Esophagus (tissue), 2 donors: ENCODE measurements around the gene C2CD2. TPM values are rescaled to one million over a fixed set of nuclear protein-coding genes. Genes with fewer than 3 reads are reported as not detected.

Experiments used
- H3K27ac ChIP-seq, 2 donors: one replicate each; pipeline ENCODE4 v1.5.1; 2013; ENCODE audit warnings: low read depth in 2 of 2, mild to moderate bottlenecking in 2 of 2, inconsistent platforms in 1 of 2, low read length in 1 of 2, moderate library complexity in 1 of 2
- H3K27me3 ChIP-seq, 2 donors: one replicate each; pipeline ENCODE4 v1.6.1; 2013; ENCODE audit warnings: low read length in 2 of 2, control low read depth in 1 of 2, mild to moderate bottlenecking in 1 of 2; ENCODE audit not compliant: insufficient read depth in 2 of 2, control insufficient read depth in 1 of 2
- H3K36me3 ChIP-seq, 2 donors: one replicate each; pipeline ENCODE4 v1.6.1; 2013; ENCODE audit warnings: low read length in 1 of 2; ENCODE audit not compliant: control insufficient read depth in 2 of 2, insufficient read depth in 2 of 2
- H3K4me1 ChIP-seq, 2 donors: one replicate each; pipeline ENCODE4 v1.6.1; 2013; ENCODE audit warnings: low read length in 1 of 2; ENCODE audit not compliant: control insufficient read depth in 2 of 2, insufficient read depth in 2 of 2
- H3K4me3 ChIP-seq, 2 donors: one replicate each; pipeline ENCODE4 v1.5.1; 2013; ENCODE audit warnings: low read length in 2 of 2, mild to moderate bottlenecking in 2 of 2, low read depth in 1 of 2, moderate library complexity in 1 of 2
- H3K9me3 ChIP-seq, 2 donors: one replicate each; pipeline ENCODE4 v1.6.1; 2013; ENCODE audit warnings: mild to moderate bottlenecking in 2 of 2, low read depth in 1 of 2, low read length in 1 of 2, moderate library complexity in 1 of 2; ENCODE audit not compliant: control insufficient read depth in 2 of 2, insufficient read depth in 1 of 2
- WGBS, 2 donors: extraction: QIAGEN DNeasy Blood & Tissue Kit; methylation state at CpG; one replicate each; pipeline ENCODE4 v1.1.7; 2013; 5-methylcytosine and 5-hydroxymethylcytosine counted together
- polyA plus RNA-seq, 2 donors: library from polyadenylated mRNA; stranded (reverse); fragments of 200-250 nt; gene quantifications; one replicate each; pipeline ENCODE4 v1.2.3, GENCODE V29; 2013
- donor health status: healthy with polysubstance abuse.
- donor health status: Bipolar disorder and iron deficiency.

C2CD2 gene
- polyA plus RNA-seq, 2 donors: 7.9 to 11.0 TPM

DNA sequence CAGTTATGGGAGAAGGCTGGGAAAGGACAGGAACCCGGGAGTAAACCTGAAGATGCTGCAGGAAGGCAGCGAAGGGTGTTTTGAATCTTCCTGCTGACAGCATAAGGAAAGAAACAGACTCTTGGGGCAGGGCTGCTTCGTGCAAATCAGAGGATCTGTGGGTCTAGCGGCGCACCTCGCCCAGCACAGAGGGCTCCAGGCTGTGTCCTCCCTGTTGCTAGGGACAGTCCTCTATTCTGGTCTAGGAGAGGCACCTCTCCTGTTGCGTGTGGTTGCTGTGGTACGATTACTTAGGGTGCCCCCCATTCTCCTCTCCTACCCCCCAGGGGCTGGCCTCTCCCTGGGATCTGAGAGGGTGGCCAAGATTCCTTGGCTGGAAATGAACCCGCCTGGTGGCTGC, 11.4 kb downstream of the C2CD2 start:
- WGBS, 2 donors: 87 to 88% methylated on average over 9 of the region's 9 CpGs
- Histone ChIP-seq H3K36me3 (peaks cover 0 to 8% of the 10 kb centered on the region in 2 donors), H3K27me3 (no peaks in the 10 kb centered on the region), H3K4me1 (peaks cover 0 to 4% of the 10 kb centered on the region in 2 donors), H3K27ac (no peak overlapping the region), H3K4me3 (no peak overlapping the region), H3K9me3 (no peaks in the 10 kb centered on the region)

DNA sequence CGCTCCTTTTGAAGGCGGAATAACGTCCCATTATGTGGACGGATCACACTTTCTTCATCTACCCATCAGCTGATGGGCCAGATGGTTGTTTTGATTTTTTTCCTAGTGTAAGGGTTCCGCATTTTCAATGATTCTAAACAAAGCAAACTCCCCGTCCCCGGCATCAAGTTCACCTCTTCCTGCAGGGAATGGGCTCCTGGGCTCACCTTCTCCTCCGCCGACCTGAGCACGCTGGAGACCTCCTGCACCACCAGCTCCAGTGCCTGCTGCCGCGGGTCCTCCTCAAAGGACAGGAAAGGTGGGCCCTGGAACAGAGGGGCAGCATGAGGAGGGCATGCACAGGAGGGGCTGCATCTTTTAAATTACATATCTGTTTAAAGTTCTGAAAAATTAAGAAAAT, 11.9 kb downstream of the C2CD2 start:
- H3K27ac ChIP-seq: no peak overlapping the region
- 93% methylated on average over 12 of the region's 12 CpGs for WGBS, 2 donors
- peaks cover 0 to 4% of the 10 kb centered on the region in 2 donors for H3K4me1 ChIP-seq
- H3K9me3 ChIP-seq: no peaks in the 10 kb centered on the region
- H3K27me3 ChIP-seq: no peaks in the 10 kb centered on the region
- H3K4me3 ChIP-seq: no peak overlapping the region
- peaks cover 0 to 8% of the 10 kb centered on the region in 2 donors for H3K36me3 ChIP-seq

DNA sequence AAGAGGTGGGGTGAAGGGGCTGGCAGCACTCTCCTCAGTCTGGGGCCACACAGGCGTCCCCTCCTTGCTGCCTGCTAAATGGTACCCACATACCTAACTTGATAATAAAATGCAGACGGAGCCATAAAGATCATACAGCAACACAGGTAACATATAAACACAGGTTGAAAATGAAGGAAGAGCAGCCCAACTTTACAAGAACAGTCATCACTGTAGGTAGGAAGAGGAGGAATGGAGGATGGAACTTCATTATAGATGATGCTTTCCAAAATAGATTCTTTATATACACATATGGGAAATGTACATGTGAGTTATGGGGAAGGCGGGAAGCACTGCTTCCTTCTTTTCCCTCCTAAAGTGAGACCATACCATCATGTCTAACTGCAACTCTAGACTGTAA, 13.4 kb downstream of the C2CD2 start:
- Histone ChIP-seq H3K27me3 (no peaks in the 10 kb centered on the region), H3K27ac (no peak overlapping the region), H3K4me1 (peaks cover 0 to 4% of the 10 kb centered on the region in 2 donors), H3K36me3 (peaks cover 0 to 8% of the 10 kb centered on the region in 2 donors), H3K4me3 (no peak overlapping the region), H3K9me3 (no peaks in the 10 kb centered on the region)
- 92 to 95% methylated on average over 3 of the region's 3 CpGs for WGBS, 2 donors

DNA sequence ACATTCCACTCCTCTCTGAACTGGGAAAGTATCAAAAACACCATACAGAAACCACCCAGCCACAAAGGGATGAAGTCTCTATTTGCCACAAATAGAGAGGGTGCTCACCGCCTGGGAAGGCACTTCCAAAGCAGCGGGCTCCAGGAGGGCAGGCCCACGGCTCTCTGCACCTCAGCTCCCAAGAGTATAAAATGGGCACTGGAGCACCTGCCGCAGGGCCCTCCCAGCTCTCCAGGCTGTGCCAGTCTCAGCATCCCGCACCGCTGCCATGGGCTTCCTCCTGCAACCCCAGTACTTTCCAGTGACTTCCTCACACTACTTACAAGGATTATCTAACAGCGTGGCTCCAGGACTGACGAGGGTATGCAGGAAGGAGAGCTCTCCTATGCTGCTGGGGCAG, 14.4 kb downstream of the C2CD2 start:
- WGBS, 2 donors: 94% methylated on average over 8 of the region's 8 CpGs
- no peaks in the 10 kb centered on the region for H3K9me3 ChIP-seq
- no peak overlapping the region for H3K27ac ChIP-seq
- H3K27me3 ChIP-seq: no peaks in the 10 kb centered on the region
- peaks cover 0 to 4% of the 10 kb centered on the region in 2 donors for H3K4me1 ChIP-seq
- H3K36me3 ChIP-seq: peaks cover 0 to 8% of the 10 kb centered on the region in 2 donors
- no peak overlapping the region for H3K4me3 ChIP-seq

DNA sequence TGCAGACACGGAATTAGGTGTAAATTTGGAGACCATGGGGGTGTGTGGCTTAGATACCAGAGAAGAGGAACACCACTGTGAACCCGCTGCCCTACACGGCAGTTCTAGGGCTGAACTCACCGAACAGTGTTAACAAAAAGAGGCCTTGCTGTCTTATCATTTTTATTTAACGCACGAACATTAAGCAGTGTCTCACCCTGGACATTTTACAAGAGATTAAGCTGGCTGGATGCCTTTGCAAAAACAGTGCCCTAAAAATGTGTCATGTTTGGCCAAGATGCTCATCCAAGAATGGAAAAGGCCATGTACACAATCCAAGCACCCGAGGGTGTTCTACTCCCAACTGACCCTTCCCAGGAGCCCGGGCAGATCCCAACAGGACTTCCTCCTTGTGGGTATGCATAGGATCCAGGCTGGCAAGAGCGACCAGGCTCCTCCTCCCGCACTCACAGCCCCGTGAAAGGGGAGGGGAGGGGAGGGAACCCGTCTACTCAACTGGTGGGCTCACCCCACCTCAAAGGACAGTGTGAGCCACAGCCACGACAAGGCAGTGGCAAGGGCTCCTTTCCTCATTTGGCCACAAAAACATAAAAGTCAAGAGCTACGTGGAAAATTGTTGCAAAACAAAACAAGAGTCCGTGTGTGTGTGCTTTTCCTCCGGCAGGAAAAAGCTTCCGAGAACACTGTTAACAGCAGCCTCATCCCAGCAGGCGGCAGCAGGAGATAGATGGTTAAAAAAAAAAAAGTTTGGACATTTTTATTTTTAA, 20.3 kb downstream of the C2CD2 start:
- Histone ChIP-seq H3K27ac (peak overlapping the region; percentile 85 to 89), H3K36me3 (no peaks in the 10 kb centered on the region), H3K27me3 (no peaks in the 10 kb centered on the region), H3K9me3 (no peaks in the 10 kb centered on the region), H3K4me1 (peaks cover 4 to 12% of the 10 kb centered on the region in 2 donors), H3K4me3 (peak overlapping the region; percentile 33 to 43)
- WGBS, 2 donors: 17 to 41% methylated on average over 18 of the region's 18 CpGs

DNA sequence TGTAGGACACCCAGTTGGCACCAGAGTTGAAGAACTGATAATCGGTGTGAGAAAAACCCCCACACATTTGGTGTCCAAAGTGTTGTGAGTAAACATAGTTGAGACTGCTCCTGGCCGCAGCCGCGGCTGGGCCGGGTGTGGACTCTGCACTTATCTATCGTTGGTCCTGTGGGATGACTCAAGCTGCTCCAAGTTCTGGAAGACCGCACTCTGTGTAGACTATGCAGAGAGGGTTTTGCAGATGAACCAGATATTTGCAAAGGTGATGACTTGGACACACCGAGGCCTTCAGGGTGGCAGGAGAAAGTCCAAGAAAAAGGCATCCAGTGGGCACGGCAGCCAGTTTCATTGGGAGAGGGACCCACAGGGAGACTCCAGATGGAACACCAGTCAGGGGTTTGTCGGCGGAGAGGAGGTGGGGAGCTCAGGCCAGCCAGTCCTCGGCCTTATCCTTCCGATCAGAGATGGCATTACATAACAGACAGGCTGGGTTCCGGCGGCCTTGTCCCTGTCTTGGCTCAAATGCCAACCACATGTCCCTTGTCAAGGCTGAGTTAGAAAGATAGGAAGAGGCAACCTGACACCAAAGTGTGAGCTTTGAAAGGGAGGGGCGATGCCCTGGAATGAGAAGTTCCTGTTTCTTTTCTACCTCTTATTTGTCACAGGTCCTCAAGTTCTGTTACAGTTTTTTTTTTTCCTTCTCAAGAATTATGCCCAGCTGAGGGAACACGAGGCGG, 21.1 kb downstream of the C2CD2 start:
- Histone ChIP-seq H3K4me3 (no peak overlapping the region), H3K36me3 (no peaks in the 10 kb centered on the region), H3K4me1 (peaks cover 4 to 12% of the 10 kb centered on the region in 2 donors), H3K27me3 (no peaks in the 10 kb centered on the region), H3K9me3 (no peaks in the 10 kb centered on the region), H3K27ac (peak overlapping the region; percentile 85 to 89)
- WGBS, 2 donors: 41 to 42% methylated on average over 18 of the region's 18 CpGs

DNA sequence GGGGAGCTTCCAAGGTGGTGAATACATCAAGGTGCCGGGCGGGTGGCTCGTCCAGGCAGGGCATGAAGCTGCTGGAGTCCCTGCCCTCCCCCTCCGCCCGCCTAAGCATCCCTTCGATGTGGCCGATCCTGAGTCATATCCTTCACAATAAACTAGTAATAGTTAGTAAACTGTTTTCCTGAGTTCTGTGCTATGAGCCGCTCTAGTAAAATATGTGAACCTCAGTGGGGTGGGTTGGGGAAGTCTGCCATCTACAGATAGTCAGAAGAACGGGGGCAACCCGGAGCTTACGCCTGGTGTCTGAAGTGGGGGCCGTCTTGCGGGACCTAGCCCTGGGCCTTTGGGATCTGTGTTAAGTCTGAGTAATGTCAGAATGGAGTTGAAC, 21.6 kb downstream of the C2CD2 start:
- peaks cover 4 to 12% of the 10 kb centered on the region in 2 donors for H3K4me1 ChIP-seq
- H3K27ac ChIP-seq: peak overlapping the region in 1 of 2 donors; percentile 85
- no peak overlapping the region for H3K4me3 ChIP-seq
- 46 to 59% methylated on average over 13 of the region's 13 CpGs for WGBS, 2 donors
- no peaks in the 10 kb centered on the region for H3K36me3 ChIP-seq
- no peaks in the 10 kb centered on the region for H3K9me3 ChIP-seq
- H3K27me3 ChIP-seq: no peaks in the 10 kb centered on the region

DNA sequence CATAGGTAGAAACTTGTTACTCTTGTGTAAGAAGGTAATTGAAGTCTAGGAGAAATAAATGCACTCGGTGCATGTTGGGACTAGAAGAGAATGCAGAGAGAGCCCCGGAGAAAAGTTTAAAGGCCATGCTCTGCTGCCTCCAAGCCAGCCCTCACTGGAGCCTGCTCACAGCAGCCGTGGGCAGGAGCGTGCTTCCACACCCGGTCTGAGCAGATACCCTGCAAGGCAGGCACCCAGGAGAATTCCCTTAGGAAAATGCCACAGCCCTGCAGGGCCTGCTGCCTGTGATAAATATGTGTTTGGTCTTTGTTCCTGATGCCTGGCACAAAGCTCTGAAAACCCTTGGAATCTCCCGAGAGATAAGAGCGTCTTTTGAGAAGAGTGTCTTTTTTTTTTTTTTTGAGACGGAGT, 22.8 kb downstream of the C2CD2 start:
- no peaks in the 10 kb centered on the region for H3K36me3 ChIP-seq
- no peaks in the 10 kb centered on the region for H3K27me3 ChIP-seq
- no peaks in the 10 kb centered on the region for H3K9me3 ChIP-seq
- peaks cover 4 to 12% of the 10 kb centered on the region in 2 donors for H3K4me1 ChIP-seq
- H3K4me3 ChIP-seq: no peak overlapping the region
- WGBS, 2 donors: 39 to 54% methylated on average over 7 to 8 of the region's 8 CpGs
- peak overlapping the region; percentile 76 to 93 for H3K27ac ChIP-seq

DNA sequence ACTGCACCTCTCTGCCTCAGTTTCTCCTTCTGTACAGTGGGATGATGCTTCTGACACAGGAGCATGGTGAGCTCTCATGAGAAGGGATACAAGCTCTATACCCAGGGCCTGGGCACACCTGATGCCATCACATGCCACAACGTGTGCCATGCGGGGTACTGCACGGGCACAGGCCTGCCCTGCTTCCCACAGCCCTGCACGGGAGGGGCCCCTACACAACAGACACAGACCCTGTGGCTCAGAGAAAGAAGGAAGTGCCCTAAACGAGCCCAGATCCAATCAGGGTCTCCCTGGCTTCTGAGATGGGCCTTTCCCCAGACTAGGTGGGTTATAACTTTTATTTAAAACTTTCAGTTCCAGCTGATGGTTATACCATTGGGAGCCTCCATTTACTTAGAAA, 24.6 kb downstream of the C2CD2 start:
- peaks cover 8 to 14% of the 10 kb centered on the region in 2 donors for H3K4me1 ChIP-seq
- 46 to 50% methylated on average over 5 of the region's 5 CpGs for WGBS, 2 donors
- H3K36me3 ChIP-seq: no peaks in the 10 kb centered on the region
- H3K9me3 ChIP-seq: no peaks in the 10 kb centered on the region
- no peak overlapping the region for H3K4me3 ChIP-seq
- no peaks in the 10 kb centered on the region for H3K27me3 ChIP-seq
- peak overlapping the region; percentile 36 to 53 for H3K27ac ChIP-seq
